PC-9 (cell line): ENCODE measurements around the gene SMIM28.

Experiments used
- CTCF ChIP-seq: fragments of 200-600 bp; sonication (generic); conservative IDR thresholded peaks from 2 replicates; pipeline ENCODE4 v1.6.1; 2017; ENCODE audit warnings: mixed run types, antibody characterized with exemption, mild to moderate bottlenecking, moderate library complexity
- EZH2 ChIP-seq: fragments of 200-600 bp; sonication (generic); IDR thresholded peaks from 2 replicates; pipeline ENCODE4 v1.8.0; 2017; ENCODE audit warnings: antibody characterized with exemption, low read depth

- TF ChIP-seq CTCF (no peak), EZH2 (no peak)
Observed at GRCh38 chr6:138334000-138334399, 43.7 kb upstream of the SMIM28 start.
